PC-9 (cell line): ENCODE data around the gene FIGNL2. TPM values are rescaled to one million over a fixed set of nuclear protein-coding genes. Genes with fewer than 3 reads are reported as not detected.

Experiments used
- BruUV-seq: library from RNA; stranded (reverse); fragments of 400-500 nt; replicated peaks from 2 replicates; lab custom pipeline; 2021; lab: Mats Ljungman, UMichigan
- CTCF ChIA-PET: fragments of 300-600 bp; sonication (Branson Sonifier 250); formaldehyde crosslinking; loops from one replicate; lab custom pipeline; 2022; ENCODE audit warnings: antibody characterized with exemption; lab: Charles Lee
- POLR2A ChIA-PET: fragments of 300-600 bp; sonication (Branson Sonifier 250); formaldehyde crosslinking; loops from one replicate; lab custom pipeline; 2022; ENCODE audit warnings: antibody characterized with exemption; ENCODE audit not compliant: unreplicated experiment; lab: Charles Lee
- DNase-seq, 2 experiments: peaks; one replicate each; pipeline versions ENCODE4 v3.0.0 to v3.0.0-alpha.2; 2015 to 2022; ENCODE audit warnings: mixed read lengths in 1 of 2
- H2AFZ ChIP-seq: fragments of 200-600 bp; sonication (generic); 2 replicates; pipeline ENCODE4 v1.8.1; 2017; ENCODE audit warnings: antibody characterized with exemption
- H3F3A ChIP-seq: fragments of 200-600 bp; sonication (generic); 2 replicates; pipeline ENCODE4 v1.8.1; 2017; ENCODE audit warnings: antibody characterized with exemption, mild to moderate bottlenecking, low read depth; ENCODE audit not compliant: insufficient read depth
- H3K27ac ChIP-seq: fragments of 200-600 bp; sonication (generic); 2 replicates; pipeline ENCODE4 v1.6.1; 2016; ENCODE audit warnings: mixed run types
- H3K27me3 ChIP-seq: fragments of 200-600 bp; sonication (generic); 2 replicates; pipeline ENCODE4 v1.6.1; 2016; ENCODE audit warnings: low read depth, mixed run types; ENCODE audit not compliant: insufficient read depth
- H3K36me3 ChIP-seq: fragments of 200-600 bp; sonication (generic); 2 replicates; pipeline ENCODE4 v1.6.1; 2016; ENCODE audit warnings: low read depth, mixed run types
- H3K4me1 ChIP-seq: fragments of 200-600 bp; sonication (generic); replicated peaks from 2 replicates; pipeline ENCODE4 v1.6.1; 2016; ENCODE audit warnings: mixed run types; ENCODE audit not compliant: insufficient read depth
- H3K4me2 ChIP-seq: fragments of 200-600 bp; sonication (generic); 2 replicates; pipeline ENCODE4 v1.6.1; 2017; ENCODE audit warnings: mixed run types
- H3K4me3 ChIP-seq: fragments of 200-600 bp; sonication (generic); 2 replicates; pipeline ENCODE4 v1.6.1; 2016; ENCODE audit warnings: mixed run types
- H3K79me2 ChIP-seq: fragments of 200-600 bp; sonication (generic); 2 replicates; pipeline ENCODE4 v1.6.1; 2017; ENCODE audit warnings: low read depth, mixed run types
- H3K9me2 ChIP-seq: fragments of 200-600 bp; sonication (generic); 2 replicates; pipeline ENCODE4 v1.8.1; 2017; ENCODE audit warnings: mild to moderate bottlenecking; ENCODE audit not compliant: insufficient read depth
- H3K9me3 ChIP-seq: fragments of 200-600 bp; sonication (generic); 2 replicates; pipeline ENCODE4 v1.8.1; 2016; ENCODE audit warnings: low read depth; ENCODE audit not compliant: insufficient read depth
- H4K20me1 ChIP-seq: fragments of 200-600 bp; sonication (generic); 2 replicates; pipeline ENCODE4 v1.8.1; 2017; ENCODE audit not compliant: insufficient read depth
- CTCF ChIP-seq: fragments of 200-600 bp; sonication (generic); conservative IDR thresholded peaks from 2 replicates; pipeline ENCODE4 v1.6.1; 2017; ENCODE audit warnings: mixed run types, antibody characterized with exemption, mild to moderate bottlenecking, moderate library complexity
- EZH2 ChIP-seq: fragments of 200-600 bp; sonication (generic); IDR thresholded peaks from 2 replicates; pipeline ENCODE4 v1.8.0; 2017; ENCODE audit warnings: antibody characterized with exemption, low read depth
- intact Hi-C: fragments of 100-400 bp; cut with micrococcal nuclease; formaldehyde crosslinking; loops from one replicate; pipeline ENCODE4 v1.10.0; 2022; ENCODE audit not compliant: unreplicated experiment
- total RNA-seq: library from RNA; stranded (reverse); gene quantifications from 2 replicates; pipeline ENCODE4 v1.2.3, GENCODE V29; 2021

The FIGNL2 gene
- total RNA-seq, 1 experiment from 2014 or later = not detected

- BruUV-seq = no TSS peak
- H3K4me3 ChIP-seq = no peak overlapping the region
- no peak overlapping the region for H2AFZ ChIP-seq
- H3K4me2 ChIP-seq = no peak overlapping the region
- H3K9me3 ChIP-seq = no peaks in the 10 kb centered on the region
- DNase-seq = no peak
- ChIA-PET CTCF (no interaction called here), POLR2A (no interaction called here)
- no peaks in the 10 kb centered on the region for H3K4me1 ChIP-seq
- no peaks in the 10 kb centered on the region for H3F3A ChIP-seq
- peaks cover 100% of the 10 kb centered on the region for H3K27me3 ChIP-seq
- intact Hi-C loops = no loop called here
- no peak for TF ChIP-seq CTCF
- no peak for TF ChIP-seq EZH2
- H3K27ac ChIP-seq = no peak overlapping the region
- H4K20me1 ChIP-seq = no peaks in the 10 kb centered on the region
- no peaks in the 10 kb centered on the region for H3K79me2 ChIP-seq
- H3K36me3 ChIP-seq = no peaks in the 10 kb centered on the region
- H3K9me2 ChIP-seq = no peaks in the 10 kb centered on the region
These were observed 10.5 kb downstream of the FIGNL2 start for GRCh38 chr12:51838036-51838435.

- H3K4me2 ChIP-seq = no peak overlapping the region
- no peaks in the 10 kb centered on the region for H3K79me2 ChIP-seq
- H3K9me3 ChIP-seq = no peaks in the 10 kb centered on the region
- ChIA-PET CTCF (no interaction called here), POLR2A (interaction anchor here (0.6 kb wide), 1 partner anchor 173 kb away, joined by 3 read pairs; no protein-coding TSS in a partner anchor)
- no peak overlapping the region for H3K27ac ChIP-seq
- no peak overlapping the region for H3K4me3 ChIP-seq
- H3K9me2 ChIP-seq = no peaks in the 10 kb centered on the region
- H3K4me1 ChIP-seq = no peaks in the 10 kb centered on the region
- intact Hi-C loops = no loop called here
- peaks cover 100% of the 10 kb centered on the region for H3K27me3 ChIP-seq
- no peak for DNase-seq
- no TSS peak for BruUV-seq
- H3K36me3 ChIP-seq = no peaks in the 10 kb centered on the region
- no peak overlapping the region for H2AFZ ChIP-seq
- TF ChIP-seq CTCF (no peak), EZH2 (no peak)
- H4K20me1 ChIP-seq = no peaks in the 10 kb centered on the region
- no peaks in the 10 kb centered on the region for H3F3A ChIP-seq
These were observed 11.2 kb downstream of the FIGNL2 start for GRCh38 chr12:51837286-51837685.

- POLR2A ChIA-PET = interaction anchor here (0.6 kb wide), 1 partner anchor 173 kb away, joined by 3 read pairs; no protein-coding TSS in a partner anchor
- no peaks in the 10 kb centered on the region for H3K36me3 ChIP-seq
- H3K4me2 ChIP-seq = no peak overlapping the region
- H3K4me3 ChIP-seq = no peak overlapping the region
- DNase-seq = no peak
- intact Hi-C loops = no loop called here
- no peaks in the 10 kb centered on the region for H3K9me2 ChIP-seq
- CTCF ChIA-PET = interaction anchor here (0.5 kb wide), 1 partner anchor 94 kb away, joined by 3 read pairs; no protein-coding TSS in a partner anchor
- H3K4me1 ChIP-seq = no peaks in the 10 kb centered on the region
- no peaks in the 10 kb centered on the region for H3F3A ChIP-seq
- peaks cover 100% of the 10 kb centered on the region for H3K27me3 ChIP-seq
- TF ChIP-seq EZH2 (no peak), CTCF (no peak)
- no peaks in the 10 kb centered on the region for H4K20me1 ChIP-seq
- no peak overlapping the region for H2AFZ ChIP-seq
- H3K9me3 ChIP-seq = no peaks in the 10 kb centered on the region
- no TSS peak for BruUV-seq
- no peaks in the 10 kb centered on the region for H3K79me2 ChIP-seq
- H3K27ac ChIP-seq = no peak overlapping the region
These were observed 11.7 kb downstream of the FIGNL2 start for GRCh38 chr12:51836827-51837173.
